Neural progenitor cell (in vitro differentiated cells): ENCODE results near the gene SMAGP. TPM values are rescaled to one million over a fixed set of nuclear protein-coding genes. Genes with fewer than 3 reads are reported as not detected.
"Not testable (repeated sequence)": the region's sequence is repeated elsewhere in the genome, so short reads cannot be mapped to it uniquely, and the experiment has no call there.

Experiments
- DNase-seq: peaks from one replicate; pipeline ENCODE4 v3.0.0-alpha.2; 2016; ENCODE audit warnings: low spot score
- H2AFZ ChIP-seq: fragments of 200-600 bp; sonication (generic); replicated peaks from 2 replicates; pipeline ENCODE4 v1.6.1; 2016; ENCODE audit warnings: antibody characterized with exemption
- H3F3A ChIP-seq: fragments of 200-600 bp; sonication (generic); 2 replicates; pipeline ENCODE4 v1.6.1; 2016; ENCODE audit warnings: antibody characterized with exemption, low read depth
- H3K27ac ChIP-seq: fragments of 200-600 bp; sonication (generic); 2 replicates; pipeline ENCODE4 v1.5.1; 2016; ENCODE audit warnings: mild to moderate bottlenecking
- H3K27me3 ChIP-seq: fragments of 200-600 bp; sonication (generic); 2 replicates; pipeline ENCODE4 v1.6.1; 2016; ENCODE audit warnings: mild to moderate bottlenecking, moderate library complexity
- H3K36me3 ChIP-seq: fragments of 200-600 bp; sonication (generic); 2 replicates; pipeline ENCODE4 v1.5.1; 2016
- H3K4me1 ChIP-seq: fragments of 200-600 bp; sonication (generic); 2 replicates; pipeline ENCODE4 v1.6.1; 2016; ENCODE audit warnings: mixed run types
- H3K4me2 ChIP-seq: fragments of 200-600 bp; sonication (generic); 2 replicates; pipeline ENCODE4 v1.6.1; 2016
- H3K4me3 ChIP-seq: fragments of 200-600 bp; sonication (generic); 2 replicates; pipeline ENCODE4 v1.5.1; 2016
- H3K79me2 ChIP-seq: fragments of 200-600 bp; sonication (generic); 2 replicates; pipeline ENCODE4 v1.6.1; 2016; ENCODE audit warnings: low read depth
- H3K9ac ChIP-seq: fragments of 200-600 bp; sonication (generic); 2 replicates; pipeline ENCODE4 v1.6.1; 2016
- H3K9me3 ChIP-seq: fragments of 200-600 bp; sonication (generic); 2 replicates; pipeline ENCODE4 v1.5.1; 2016; ENCODE audit warnings: low read depth
- H4K20me1 ChIP-seq: fragments of 200-600 bp; sonication (generic); 2 replicates; pipeline ENCODE4 v1.6.1; 2016; ENCODE audit warnings: low read depth
- H3K27ac Mint-ChIP-seq: 3 replicates; pipeline ENCODE4 v1.8.0; 2021; ENCODE audit warnings: mixed read lengths
- H3K27me3 Mint-ChIP-seq: 2 replicates; pipeline ENCODE4 v1.8.0; 2022; ENCODE audit warnings: low read depth, mild to moderate bottlenecking, inconsistent platforms, moderate library complexity, mixed read lengths; ENCODE audit not compliant: insufficient read depth
- H3K36me3 Mint-ChIP-seq: 3 replicates; pipeline ENCODE4 v1.8.0; 2021; ENCODE audit warnings: mixed read lengths
- H3K4me1 Mint-ChIP-seq: 3 replicates; pipeline ENCODE4 v1.8.0; 2021; ENCODE audit warnings: mixed read lengths
- H3K4me3 Mint-ChIP-seq: 3 replicates; pipeline ENCODE4 v1.8.0; 2021; ENCODE audit warnings: mild to moderate bottlenecking, moderate library complexity, mixed read lengths
- H3K9me3 Mint-ChIP-seq: 3 replicates; pipeline ENCODE4 v1.8.0; 2020; ENCODE audit warnings: mixed read lengths
- EZH2 ChIP-seq: fragments of 200-600 bp; sonication (generic); IDR thresholded peaks from 2 replicates; pipeline ENCODE4 v1.6.1; 2017; ENCODE audit warnings: antibody characterized with exemption, mild to moderate bottlenecking, moderate library complexity
- EZH2phosphoT487 ChIP-seq: fragments of 200-600 bp; sonication (generic); IDR thresholded peaks from 2 replicates; pipeline ENCODE4 v1.6.1; 2017; ENCODE audit warnings: antibody characterized with exemption
- total RNA-seq: library from RNA; depleted of rRNA; stranded (reverse); fragments of >200 nt; gene quantifications from 2 replicates; pipeline ENCODE4 v1.2.3, GENCODE V29; 2015; ENCODE audit warnings: low replicate concordance
- TF ChIP-seq, protein P1 (sequence below): fragments of 200-600 bp; sonication (generic); IDR thresholded peaks from 2 replicates; pipeline ENCODE4 v1.5.1; 2017; ENCODE audit warnings: antibody characterized with exemption, mild to moderate bottlenecking

SMAGP gene
- total RNA-seq, 1 donor from 2014 or later = 19.0 TPM

DNA sequence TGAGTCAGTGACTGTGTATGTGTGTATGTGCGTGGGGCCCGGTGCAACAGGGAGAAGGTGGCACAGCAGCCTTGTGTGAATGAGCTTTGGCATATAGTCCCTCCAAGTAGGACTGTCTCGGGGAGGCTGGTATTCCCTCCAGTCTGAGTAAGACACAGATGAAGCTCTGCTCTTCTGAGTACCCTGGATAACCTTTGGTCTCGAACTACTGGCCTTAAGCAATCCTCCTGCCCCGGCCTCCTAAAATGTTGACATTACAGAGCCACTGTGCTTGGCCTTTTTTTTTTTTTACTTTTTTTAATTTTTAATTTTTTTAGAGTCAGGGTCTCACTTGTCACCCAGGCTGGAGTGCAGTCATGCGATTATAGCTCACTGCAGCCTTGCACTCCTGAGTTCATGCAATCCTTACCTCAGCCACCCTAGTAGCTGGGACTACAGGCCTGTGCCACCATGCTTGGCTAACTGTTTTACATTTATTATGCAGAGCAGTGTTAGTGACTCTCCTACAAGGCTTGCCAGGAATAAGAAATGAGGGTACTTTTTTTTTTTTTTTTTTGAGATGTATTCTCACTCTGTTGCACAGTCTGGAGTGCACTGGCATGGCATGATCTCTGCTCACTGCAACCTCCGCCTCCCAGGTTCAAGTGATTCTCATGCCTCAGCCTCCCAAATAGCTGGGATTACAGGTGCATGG is 41.0 kb downstream of the SMAGP start:
- Histone ChIP-seq H4K20me1 (no peaks in the 10 kb centered on the region), H3K9ac (no peak overlapping the region), H3K4me3 (no peak overlapping the region), H3K27me3 (no peaks in the 10 kb centered on the region), H3K36me3 (no peaks in the 10 kb centered on the region), H3K79me2 (no peaks in the 10 kb centered on the region), H3K9me3 (no peaks in the 10 kb centered on the region), H2AFZ (no peak overlapping the region), H3K4me2 (no peak overlapping the region), H3K27ac (no peak overlapping the region), H3K4me1 (no peaks in the 10 kb centered on the region), H3F3A (no peaks in the 10 kb centered on the region)
- H3K9me3 Mint-ChIP-seq = no peaks in the 10 kb centered on the region
- DNase-seq = no peak
- peaks cover 9% of the 10 kb centered on the region for H3K4me1 Mint-ChIP-seq
- H3K36me3 Mint-ChIP-seq = no peaks in the 10 kb centered on the region
- peaks cover 2% of the 10 kb centered on the region for H3K27me3 Mint-ChIP-seq
- H3K4me3 Mint-ChIP-seq = no peak overlapping the region
- TF ChIP-seq EZH2 = no peak
- no peak for TF ChIP-seq EZH2phosphoT487
- TF ChIP-seq, protein P1, sequence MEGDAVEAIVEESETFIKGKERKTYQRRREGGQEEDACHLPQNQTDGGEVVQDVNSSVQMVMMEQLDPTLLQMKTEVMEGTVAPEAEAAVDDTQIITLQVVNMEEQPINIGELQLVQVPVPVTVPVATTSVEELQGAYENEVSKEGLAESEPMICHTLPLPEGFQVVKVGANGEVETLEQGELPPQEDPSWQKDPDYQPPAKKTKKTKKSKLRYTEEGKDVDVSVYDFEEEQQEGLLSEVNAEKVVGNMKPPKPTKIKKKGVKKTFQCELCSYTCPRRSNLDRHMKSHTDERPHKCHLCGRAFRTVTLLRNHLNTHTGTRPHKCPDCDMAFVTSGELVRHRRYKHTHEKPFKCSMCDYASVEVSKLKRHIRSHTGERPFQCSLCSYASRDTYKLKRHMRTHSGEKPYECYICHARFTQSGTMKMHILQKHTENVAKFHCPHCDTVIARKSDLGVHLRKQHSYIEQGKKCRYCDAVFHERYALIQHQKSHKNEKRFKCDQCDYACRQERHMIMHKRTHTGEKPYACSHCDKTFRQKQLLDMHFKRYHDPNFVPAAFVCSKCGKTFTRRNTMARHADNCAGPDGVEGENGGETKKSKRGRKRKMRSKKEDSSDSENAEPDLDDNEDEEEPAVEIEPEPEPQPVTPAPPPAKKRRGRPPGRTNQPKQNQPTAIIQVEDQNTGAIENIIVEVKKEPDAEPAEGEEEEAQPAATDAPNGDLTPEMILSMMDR = no peak
- no peak overlapping the region for H3K27ac Mint-ChIP-seq

DNA sequence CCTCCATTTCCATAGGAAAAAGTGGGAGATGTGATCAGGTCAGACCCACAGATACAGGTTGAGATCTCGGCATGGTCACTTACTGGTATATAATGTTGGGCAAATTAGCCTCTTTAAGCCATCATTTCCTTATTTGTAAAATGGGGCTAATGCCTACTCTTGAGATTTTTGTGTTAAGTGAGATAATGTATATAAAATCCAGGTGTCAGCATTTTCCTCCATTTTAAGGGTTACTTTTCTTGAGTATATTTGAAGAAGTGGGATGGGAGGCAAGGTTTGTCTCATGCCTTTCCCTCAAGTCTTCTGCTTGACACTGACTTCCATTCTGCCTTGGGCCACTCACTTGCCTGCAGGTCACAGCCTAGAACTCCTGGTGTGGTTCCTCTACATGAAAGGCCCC is 42.3 kb downstream of the SMAGP start:
- Mint-ChIP-seq H3K4me3 (no peak overlapping the region), H3K36me3 (no peaks in the 10 kb centered on the region), H3K27me3 (peaks cover 2% of the 10 kb centered on the region), H3K4me1 (peaks cover 9% of the 10 kb centered on the region), H3K27ac (no peak overlapping the region), H3K9me3 (no peaks in the 10 kb centered on the region)
- Histone ChIP-seq H2AFZ (no peak overlapping the region), H3F3A (no peaks in the 10 kb centered on the region), H3K27me3 (no peaks in the 10 kb centered on the region), H3K36me3 (no peaks in the 10 kb centered on the region), H3K4me1 (no peaks in the 10 kb centered on the region), H3K9me3 (no peaks in the 10 kb centered on the region), H3K27ac (no peak overlapping the region), H3K79me2 (no peaks in the 10 kb centered on the region), H3K4me2 (no peak overlapping the region), H3K9ac (no peak overlapping the region), H4K20me1 (no peaks in the 10 kb centered on the region), H3K4me3 (no peak overlapping the region)
- DNase-seq = no peak
- no peak for TF ChIP-seq EZH2

GRCh38 chr12:51227112-51227511 is 43.1 kb downstream of the SMAGP start:
- not testable (repeated sequence) for H3K36me3 Mint-ChIP-seq, H3K27ac Mint-ChIP-seq, H3K4me2 ChIP-seq, H3K4me1 ChIP-seq, H3K4me1 Mint-ChIP-seq, H3F3A ChIP-seq, H3K27me3 ChIP-seq, H3K27ac ChIP-seq, H3K9me3 ChIP-seq, DNase-seq, H4K20me1 ChIP-seq, H3K9me3 Mint-ChIP-seq, H3K36me3 ChIP-seq, H3K9ac ChIP-seq, H3K79me2 ChIP-seq, H3K4me3 ChIP-seq, H2AFZ ChIP-seq, H3K27me3 Mint-ChIP-seq, H3K4me3 Mint-ChIP-seq

DNA sequence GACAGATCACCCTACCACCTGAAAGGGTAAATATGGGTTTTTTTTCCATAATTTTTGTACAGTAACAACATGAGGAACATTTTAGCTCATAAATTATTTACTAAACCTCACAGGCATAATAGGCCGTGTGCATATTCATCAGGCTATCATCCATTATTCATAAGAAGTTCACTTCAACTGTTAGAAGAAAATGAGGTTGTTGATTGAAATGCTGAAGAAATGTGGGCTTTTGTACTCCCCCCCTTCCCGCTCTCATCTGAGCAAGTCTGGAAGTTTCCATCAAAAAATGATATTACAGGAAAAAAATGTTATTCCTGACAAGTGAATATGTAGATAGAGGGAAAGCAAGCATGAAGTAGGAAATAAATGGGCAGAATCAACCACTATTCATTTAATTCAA is 44.4 kb downstream of the SMAGP start:
- TF ChIP-seq EZH2phosphoT487 = no peak
- TF ChIP-seq EZH2 = no peak
- TF ChIP-seq, protein P1 = no peak
- DNase-seq = no peak
- Histone ChIP-seq H2AFZ (no peak overlapping the region), H3K36me3 (no peaks in the 10 kb centered on the region), H4K20me1 (no peaks in the 10 kb centered on the region), H3F3A (no peaks in the 10 kb centered on the region), H3K9ac (no peak overlapping the region), H3K9me3 (no peaks in the 10 kb centered on the region), H3K4me3 (no peak overlapping the region), H3K27ac (no peak overlapping the region), H3K79me2 (no peaks in the 10 kb centered on the region), H3K4me2 (no peak overlapping the region), H3K4me1 (no peaks in the 10 kb centered on the region), H3K27me3 (no peaks in the 10 kb centered on the region)
- H3K36me3 Mint-ChIP-seq = no peaks in the 10 kb centered on the region
- peaks cover 9% of the 10 kb centered on the region for H3K4me1 Mint-ChIP-seq
- H3K27me3 Mint-ChIP-seq = peaks cover 2% of the 10 kb centered on the region
- no peak overlapping the region for H3K27ac Mint-ChIP-seq
- peak overlapping the region; percentile 39 for H3K4me3 Mint-ChIP-seq
- H3K9me3 Mint-ChIP-seq = no peaks in the 10 kb centered on the region
